Left lobe of liver (tissue), 2 donors: Measurements from ENCODE around the gene PAX1. TPM values are rescaled to one million over a fixed set of nuclear protein-coding genes. Genes with fewer than 3 reads are reported as not detected.

Source experiments
- ATAC-seq: fragments of 200-7000 bp; cut with Tn5 transposase; one replicate; pipeline ENCODE4 v1.9.1; 2020; ENCODE audit warnings: mild to moderate bottlenecking, moderate library complexity
- DNase-seq: peaks from one replicate; pipeline ENCODE4 v3.0.0-alpha.2; 2020; ENCODE audit warnings: low spot score
- total RNA-seq: library from RNA; stranded (reverse); gene quantifications from one replicate; pipeline ENCODE4 v1.2.1, GENCODE V29; 2021
- donor health status: DM: no; HTN: no; CAD: no; lungs with moderate emphysema.
- donor health status: DM: no; HTN: yes; CAD: no.

PAX1 gene
- total RNA-seq, 1 donor from 2014 or later, result not detected

- ATAC-seq (peak; percentile 81), DNase-seq (no peak)
Measured at GRCh38 chr20:21719592-21720214, 14.2 kb downstream of the PAX1 start.

DNA sequence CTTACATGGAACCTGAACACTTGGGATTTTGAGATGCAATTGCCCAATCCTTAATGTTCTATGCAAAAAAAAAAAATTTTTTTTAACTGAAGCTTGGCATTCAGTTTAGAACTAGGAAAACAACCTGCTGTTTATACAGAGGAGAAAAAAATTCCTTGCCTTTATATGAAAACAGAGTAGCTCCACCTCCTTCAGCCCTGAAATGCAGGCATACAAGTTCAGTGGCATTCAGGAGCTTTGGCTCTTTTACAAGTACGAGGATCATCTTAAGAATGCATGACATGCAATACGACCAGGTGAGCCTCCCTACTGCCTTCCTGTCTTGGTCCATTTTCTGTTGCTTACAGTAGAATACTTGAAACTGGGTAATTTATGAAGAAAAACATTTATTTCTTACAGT is 20.4 kb downstream of the PAX1 start:
- DNase-seq (no peak), ATAC-seq (no peak)

GRCh38 chr20:21729316-21729715 is 23.9 kb downstream of the PAX1 start:
- DNase-seq (no peak), ATAC-seq (no peak)

- no peak for DNase-seq
- no peak for ATAC-seq
Measured at GRCh38 chr20:21739161-21739560, 33.7 kb downstream of the PAX1 start.

GRCh38 chr20:21739682-21740081 is 34.2 kb downstream of the PAX1 start:
- DNase-seq (no peak), ATAC-seq (no peak)

- ATAC-seq (no peak), DNase-seq (no peak)
Measured at GRCh38 chr20:21741266-21741665, 35.8 kb downstream of the PAX1 start.

GRCh38 chr20:21762646-21763045 is 57.2 kb downstream of the PAX1 start:
- DNase-seq (no peak), ATAC-seq (no peak)

GRCh38 chr20:21767200-21767738 is 61.8 kb downstream of the PAX1 start:
- ATAC-seq (no peak), DNase-seq (no peak)

DNA sequence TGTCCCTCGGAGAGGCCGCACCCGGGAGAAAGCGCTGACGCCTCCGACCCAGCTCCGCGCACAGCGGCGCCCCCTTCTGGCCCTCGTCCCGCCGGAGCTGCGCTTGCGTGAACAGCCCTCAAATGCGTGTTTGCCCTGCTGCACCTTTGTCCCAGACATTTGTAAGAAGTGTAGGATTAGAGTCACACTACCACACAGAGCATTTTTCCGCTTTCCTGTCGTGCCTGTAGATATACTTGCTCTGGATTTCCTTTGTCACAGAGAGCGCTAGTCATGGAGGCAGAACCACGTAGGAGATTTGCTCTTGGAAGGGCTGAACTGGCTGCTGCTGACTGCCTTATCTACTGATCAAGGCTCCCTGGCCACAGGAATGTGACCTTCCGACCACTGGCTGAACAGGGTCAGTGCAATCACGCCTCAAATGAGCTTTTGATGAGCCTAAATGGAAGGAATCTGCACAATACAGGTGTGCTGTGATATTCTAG is 62.3 kb downstream of the PAX1 start:
- DNase-seq, result no peak
- peak; percentile 32 for ATAC-seq

Other genes with a start within 250 kb of the PAX1 start
- gene NKX2-2, start 191.6 kb upstream of the PAX1 start, total RNA-seq, result not detected